Keratinocyte (primary cell): Measurements from ENCODE around the gene TNFAIP8.
A peak's percentile ranks its signal among the peaks of the same experiment; 100 is the strongest.

ENCODE experiments used
- EZH2 ChIP-seq: IDR thresholded peaks from one replicate; pipeline ENCODE4 v1.6.1; 2012; ENCODE audit warnings: inconsistent platforms, mild to moderate bottlenecking, low read length, moderate library complexity
- TF ChIP-seq, protein P1 (sequence below), 3 experiments: IDR thresholded peaks in 1 of 3; conservative IDR thresholded peaks in 1 of 3; optimal IDR thresholded peaks in 1 of 3; 2 replicates in 2 of 3; 3 replicates in 1 of 3; pipeline versions ENCODE3 to v1.5.1; 2011; ENCODE audit warnings: low read length in 3 of 3, mild to moderate bottlenecking in 3 of 3, moderate library complexity in 2 of 3, control low read depth in 1 of 3, inconsistent platforms in 1 of 3; ENCODE audit not compliant: insufficient read depth in 2 of 3; ENCODE audit errors: extremely low read depth in 1 of 3

DNA sequence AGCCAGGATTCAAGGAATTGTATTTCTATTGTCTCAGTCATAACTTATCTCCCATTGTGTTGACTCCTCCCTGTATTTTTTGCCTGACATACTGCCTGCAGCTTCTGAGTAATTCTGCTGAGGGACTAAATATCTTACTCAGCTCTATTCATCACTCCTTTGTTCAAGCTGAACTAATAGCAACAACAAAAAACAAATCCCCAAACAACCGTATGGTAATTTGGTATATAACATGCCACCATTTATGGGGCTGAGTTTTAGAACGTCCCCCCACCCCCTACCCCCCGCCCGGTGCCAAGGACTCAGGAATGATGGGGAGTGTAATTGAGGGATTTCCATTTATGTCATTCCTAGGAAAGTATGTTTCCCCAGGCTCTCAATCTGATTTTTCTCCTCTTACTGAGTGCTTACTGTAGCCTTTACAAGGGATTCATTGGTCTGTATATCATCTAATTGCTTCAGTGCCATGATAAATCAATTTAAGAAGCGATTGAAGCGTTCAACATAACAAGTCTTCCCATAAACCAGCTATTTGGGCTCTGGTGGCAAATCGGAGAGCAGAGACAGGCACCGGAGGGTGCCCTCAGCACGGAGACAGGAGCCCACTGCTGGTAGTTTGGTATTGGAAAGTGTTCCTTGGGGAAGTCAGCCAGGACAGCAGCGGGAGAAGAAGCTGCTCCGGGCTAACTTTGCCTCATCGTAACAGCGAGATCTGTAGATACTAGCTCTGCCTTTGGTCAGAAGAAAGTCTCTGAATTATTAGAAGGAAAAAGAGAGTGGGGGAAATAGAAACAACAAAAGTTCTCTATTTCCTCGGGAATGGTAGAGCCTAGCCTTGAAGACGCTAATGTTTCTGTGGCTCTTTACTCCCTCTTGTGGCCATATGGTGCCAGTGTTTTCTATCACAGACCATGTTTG, 55.8 kb downstream of the TNFAIP8 start:
- TF ChIP-seq, protein P1, sequence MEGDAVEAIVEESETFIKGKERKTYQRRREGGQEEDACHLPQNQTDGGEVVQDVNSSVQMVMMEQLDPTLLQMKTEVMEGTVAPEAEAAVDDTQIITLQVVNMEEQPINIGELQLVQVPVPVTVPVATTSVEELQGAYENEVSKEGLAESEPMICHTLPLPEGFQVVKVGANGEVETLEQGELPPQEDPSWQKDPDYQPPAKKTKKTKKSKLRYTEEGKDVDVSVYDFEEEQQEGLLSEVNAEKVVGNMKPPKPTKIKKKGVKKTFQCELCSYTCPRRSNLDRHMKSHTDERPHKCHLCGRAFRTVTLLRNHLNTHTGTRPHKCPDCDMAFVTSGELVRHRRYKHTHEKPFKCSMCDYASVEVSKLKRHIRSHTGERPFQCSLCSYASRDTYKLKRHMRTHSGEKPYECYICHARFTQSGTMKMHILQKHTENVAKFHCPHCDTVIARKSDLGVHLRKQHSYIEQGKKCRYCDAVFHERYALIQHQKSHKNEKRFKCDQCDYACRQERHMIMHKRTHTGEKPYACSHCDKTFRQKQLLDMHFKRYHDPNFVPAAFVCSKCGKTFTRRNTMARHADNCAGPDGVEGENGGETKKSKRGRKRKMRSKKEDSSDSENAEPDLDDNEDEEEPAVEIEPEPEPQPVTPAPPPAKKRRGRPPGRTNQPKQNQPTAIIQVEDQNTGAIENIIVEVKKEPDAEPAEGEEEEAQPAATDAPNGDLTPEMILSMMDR (optimal IDR thresholded peaks at IDR 0.05 in 1 of 3, IDR thresholded peaks at IDR 0.05 in 1 of 3, conservative IDR thresholded peaks at IDR 0.05 in 1 of 3; ENCODE audit: extremely low read depth in 1 of 3, insufficient read depth in 2 of 3, low read length in 3 of 3): peak; percentile 65 to 92 (median 65)
- TF ChIP-seq EZH2: no peak
